ENCODE data around the gene ERICH2.

The ERICH2 gene

GRCh38 chr2:170763232-170763631, 6.9 kb upstream of the ERICH2 start:
- no peak for DNase-seq

- DNase-seq = no peak
Measured at GRCh38 chr2:170764880-170765261, 5.3 kb upstream of the ERICH2 start.

- DNase-seq = no peak
Measured at GRCh38 chr2:170766693-170767092, 3.5 kb upstream of the ERICH2 start.

GRCh38 chr2:170770606-170771420, 635 bp downstream of the ERICH2 start:
- peak; percentile 57 for DNase-seq

GRCh38 chr2:170771421-170771937, 1.3 kb downstream of the ERICH2 start:
- no peak for DNase-seq

GRCh38 chr2:170772295-170772694, 2.1 kb downstream of the ERICH2 start:
- no peak for DNase-seq

GRCh38 chr2:170774074-170774473, 3.9 kb downstream of the ERICH2 start:
- no peak for DNase-seq

- DNase-seq = no peak
Measured at GRCh38 chr2:170778900-170779299, 8.7 kb downstream of the ERICH2 start.

GRCh38 chr2:170779304-170779703, 9.1 kb downstream of the ERICH2 start:
- DNase-seq = no peak

- no peak for DNase-seq
Measured at GRCh38 chr2:170782673-170783072, 12.5 kb downstream of the ERICH2 start.

- no peak for DNase-seq
Measured at GRCh38 chr2:170783549-170783948, 13.4 kb downstream of the ERICH2 start.

GRCh38 chr2:170798996-170799395, 28.8 kb downstream of the ERICH2 start:
- DNase-seq = no peak

- no peak for DNase-seq
Measured at GRCh38 chr2:170806548-170806947, 36.4 kb downstream of the ERICH2 start.

GRCh38 chr2:170812710-170813600, 42.8 kb downstream of the ERICH2 start:
- peak; percentile 30 for DNase-seq

GRCh38 chr2:170813611-170814532, 43.7 kb downstream of the ERICH2 start:
- DNase-seq = no peak

- no peak for DNase-seq
Measured at GRCh38 chr2:170814533-170815230, 44.5 kb downstream of the ERICH2 start.

GRCh38 chr2:170815311-170815710, 45.1 kb downstream of the ERICH2 start:
- DNase-seq = no peak

- peak; percentile 56 for DNase-seq
Measured at GRCh38 chr2:170815746-170816503, 45.7 kb downstream of the ERICH2 start.

GRCh38 chr2:170816504-170817092, 46.4 kb downstream of the ERICH2 start, which contains the start of gene GAD1:
TSS of gene GAD1 (plus strand) at chr2:170816887. CDS start at chr2:170818592, 1,705 bp downstream.
- peak; percentile 75 for DNase-seq
